Transverse colon (tissue), 4 donors: ENCODE measurements around the gene TRAF3. TPM values are rescaled to one million over a fixed set of nuclear protein-coding genes. Genes with fewer than 3 reads are reported as not detected.

Source experiments
- DNase-seq: peaks from one replicate; pipeline ENCODE4 v3.0.0-alpha.2; 2019
- H3K27ac ChIP-seq, 4 donors: fragments of 200-600 bp; sonication (generic); 2 replicates each; pipeline ENCODE4 v1.5.1; 2016 to 2018; ENCODE audit warnings: inconsistent platforms in 4 of 4
- H3K27me3 ChIP-seq: fragments of 200-600 bp; sonication (generic); 2 replicates; pipeline ENCODE4 v1.5.1; 2017; ENCODE audit warnings: inconsistent platforms
- H3K36me3 ChIP-seq, 4 donors: fragments of 200-600 bp; sonication (generic); 2 replicates each; pipeline ENCODE4 v1.5.1; 2017 to 2019; ENCODE audit warnings: inconsistent platforms in 4 of 4
- H3K4me1 ChIP-seq, 4 donors: fragments of 200-600 bp; sonication (generic); 2 replicates each; pipeline ENCODE4 v1.5.1; 2017 to 2020; ENCODE audit warnings: inconsistent platforms in 4 of 4
- H3K4me3 ChIP-seq, 4 donors: fragments of 200-600 bp; sonication (generic); 1 replicate in 1 of 4; 2 replicates in 3 of 4; pipeline versions ENCODE4 v1.5.1 to v1.6.1; 2017 to 2019; ENCODE audit warnings: inconsistent platforms in 4 of 4
- H3K9me3 ChIP-seq, 2 donors: fragments of 200-600 bp; sonication (generic); 2 replicates each; pipeline ENCODE4 v1.5.1; 2017 to 2019; ENCODE audit warnings: inconsistent platforms in 2 of 2
- EP300 ChIP-seq: sonication (generic); formaldehyde crosslinking; IDR thresholded peaks from one replicate; pipeline ENCODE4 v1.6.1; 2017; ENCODE audit warnings: antibody characterized with exemption, low read depth
- POLR2A ChIP-seq: fragments of 450-650 bp; IDR thresholded peaks from one replicate; pipeline ENCODE4 v1.6.1; 2016; ENCODE audit warnings: antibody characterized with exemption, mild to moderate bottlenecking, moderate library complexity
- POLR2AphosphoS5 ChIP-seq, 3 donors: sonication (generic); formaldehyde crosslinking; IDR thresholded peaks; one replicate each; pipeline ENCODE4 v1.6.1; 2016; ENCODE audit warnings: antibody characterized with exemption in 3 of 3
- WGBS, 2 donors: methylation state at CpG; one replicate each; pipeline ENCODE4 v1.1.5; 2018; ENCODE audit warnings: low coverage in 1 of 2; 5-methylcytosine and 5-hydroxymethylcytosine counted together
- in situ Hi-C, 4 donors: fragments of 200-750 bp; cut with MboI; loops; one replicate each; pipeline versions ENCODE4 v1.15.0 to v1.15.1; 2017; ENCODE audit warnings: low sequenced_read_pairs in 3 of 4, low pct_ligation_motif_present in 1 of 4, low pct_unique_long_range_greater_than_20kb in 1 of 4
- intact Hi-C: fragments of 100-400 bp; cut with DNase I; formaldehyde crosslinking; loops from one replicate; pipeline ENCODE4 v1.15.1; 2023; ENCODE audit warnings: low total_unique reads
- total RNA-seq, 4 donors: library from RNA; depleted of rRNA; stranded (reverse); fragments of >200 nt; gene quantifications; one replicate each; pipeline ENCODE4 v1.1.0, GENCODE V29; 2016
- TF ChIP-seq, protein P1 (sequence below), 5 experiments: fragments of 200-600 bp in 3 of 5; fragments of 450-650 bp in 2 of 5; sonication (generic) in 3 of 5; IDR thresholded peaks; 1 replicate in 2 of 5; 2 replicates in 3 of 5; pipeline ENCODE4 v1.5.1; 2016 to 2017; ENCODE audit warnings: antibody characterized with exemption in 5 of 5, inconsistent platforms in 3 of 5, mild to moderate bottlenecking in 2 of 5, moderate library complexity in 1 of 5

The TRAF3 gene
- total RNA-seq, 4 donors from 2014 or later = 18.7 to 28.9 (median 25.0) TPM

DNA sequence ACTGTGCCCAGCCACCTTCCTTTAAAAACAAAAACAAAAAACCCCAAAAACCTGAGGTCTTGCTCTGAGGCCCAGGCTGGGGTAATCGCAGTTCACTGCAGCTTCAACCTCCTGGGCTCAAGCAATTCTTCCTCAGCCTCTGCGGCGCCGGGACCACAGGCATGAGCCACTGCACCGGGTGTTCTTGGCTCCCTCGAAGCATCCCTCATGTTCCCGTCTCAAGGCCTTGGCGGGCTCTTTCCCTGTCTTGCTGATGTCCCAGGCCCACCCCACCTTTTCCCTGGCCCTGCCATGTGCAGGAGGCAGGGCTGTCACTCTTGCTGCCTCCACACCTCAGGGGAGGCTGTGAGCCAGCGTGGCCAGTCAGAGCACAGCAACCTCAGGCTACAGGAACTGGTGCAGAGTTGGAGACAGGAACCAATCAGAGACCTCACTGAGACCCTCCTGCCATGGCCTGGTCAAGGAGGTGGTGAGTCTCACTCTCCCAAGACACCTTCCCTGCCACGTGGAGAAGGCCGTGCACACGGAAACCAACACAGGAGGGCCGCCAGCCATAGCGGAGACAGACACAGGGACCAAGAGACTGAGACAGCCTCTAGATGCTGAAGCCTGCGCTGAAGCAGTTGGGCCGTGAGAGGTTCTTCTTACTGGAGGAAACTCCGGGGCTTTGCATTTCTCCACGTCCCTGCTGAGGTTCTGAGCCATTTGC, 139.3 kb downstream of the TRAF3 start:
- no peaks in the 10 kb centered on the region for H3K4me1 ChIP-seq
- H3K4me3 ChIP-seq = no peak overlapping the region
- H3K36me3 ChIP-seq = no peaks in the 10 kb centered on the region
- WGBS, 2 donors = 67% methylated on average over 18 of the region's 18 CpGs; no CpG with 5 or more reads in 1 of the 2 donors
- in situ Hi-C loops (loop anchor here in 3 of 4 donors (25.0 kb wide), 2 partner anchors 154 to 229 kb away; no protein-coding TSS in a partner anchor), intact Hi-C loops (loop anchor here (5.0 to 10.0 kb wide), 2 partner anchors 142 to 224 kb away; partner anchors contain the start of gene TRAF3)
- no peak for DNase-seq
- H3K9me3 ChIP-seq = no peaks in the 10 kb centered on the region
- H3K27me3 ChIP-seq = no peaks in the 10 kb centered on the region
- TF ChIP-seq, protein P1, sequence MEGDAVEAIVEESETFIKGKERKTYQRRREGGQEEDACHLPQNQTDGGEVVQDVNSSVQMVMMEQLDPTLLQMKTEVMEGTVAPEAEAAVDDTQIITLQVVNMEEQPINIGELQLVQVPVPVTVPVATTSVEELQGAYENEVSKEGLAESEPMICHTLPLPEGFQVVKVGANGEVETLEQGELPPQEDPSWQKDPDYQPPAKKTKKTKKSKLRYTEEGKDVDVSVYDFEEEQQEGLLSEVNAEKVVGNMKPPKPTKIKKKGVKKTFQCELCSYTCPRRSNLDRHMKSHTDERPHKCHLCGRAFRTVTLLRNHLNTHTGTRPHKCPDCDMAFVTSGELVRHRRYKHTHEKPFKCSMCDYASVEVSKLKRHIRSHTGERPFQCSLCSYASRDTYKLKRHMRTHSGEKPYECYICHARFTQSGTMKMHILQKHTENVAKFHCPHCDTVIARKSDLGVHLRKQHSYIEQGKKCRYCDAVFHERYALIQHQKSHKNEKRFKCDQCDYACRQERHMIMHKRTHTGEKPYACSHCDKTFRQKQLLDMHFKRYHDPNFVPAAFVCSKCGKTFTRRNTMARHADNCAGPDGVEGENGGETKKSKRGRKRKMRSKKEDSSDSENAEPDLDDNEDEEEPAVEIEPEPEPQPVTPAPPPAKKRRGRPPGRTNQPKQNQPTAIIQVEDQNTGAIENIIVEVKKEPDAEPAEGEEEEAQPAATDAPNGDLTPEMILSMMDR (IDR thresholded peaks at IDR 0.05) = no peak
- no peak for TF ChIP-seq POLR2A
- no peak for TF ChIP-seq POLR2AphosphoS5 (IDR thresholded peaks at IDR 0.05)
- no peak for TF ChIP-seq EP300
- H3K27ac ChIP-seq = no peak overlapping the region

DNA sequence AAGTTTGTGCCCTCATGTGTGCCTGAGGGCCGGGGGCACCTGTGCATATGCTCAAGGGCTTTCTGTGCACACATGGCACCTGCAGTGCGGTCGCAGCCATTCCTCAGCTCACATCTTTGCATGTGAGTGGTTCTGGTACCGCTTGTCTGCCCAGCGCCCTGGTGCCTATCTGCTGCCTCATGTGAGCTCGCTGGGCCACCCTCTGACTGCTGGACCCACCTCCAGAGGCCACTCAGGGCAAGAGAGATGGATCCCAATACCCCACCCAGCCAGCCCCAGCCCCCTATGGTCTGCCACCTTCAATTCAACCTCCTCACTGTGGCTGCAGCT, 139.8 kb downstream of the TRAF3 start:
- WGBS, 2 donors = 72% methylated on average over 6 of the region's 6 CpGs; no CpG with 5 or more reads in 1 of the 2 donors
- in situ Hi-C loops = loop anchor here in 3 of 4 donors (25.0 kb wide), 2 partner anchors 155 to 230 kb away; no protein-coding TSS in a partner anchor
- no peak overlapping the region for H3K4me3 ChIP-seq
- H3K27ac ChIP-seq = no peak overlapping the region
- H3K9me3 ChIP-seq = no peaks in the 10 kb centered on the region
- TF ChIP-seq, protein P1 (IDR thresholded peaks at IDR 0.05) = no peak
- TF ChIP-seq EP300 (no peak), POLR2AphosphoS5 (IDR thresholded peaks at IDR 0.05) (no peak), POLR2A (no peak)
- peak; percentile 42 for DNase-seq
- H3K27me3 ChIP-seq = no peaks in the 10 kb centered on the region
- H3K36me3 ChIP-seq = no peaks in the 10 kb centered on the region
- intact Hi-C loops = loop anchor here (5.0 to 10.0 kb wide), 2 partner anchors 142 to 225 kb away; partner anchors contain the start of gene TRAF3
- no peaks in the 10 kb centered on the region for H3K4me1 ChIP-seq

DNA sequence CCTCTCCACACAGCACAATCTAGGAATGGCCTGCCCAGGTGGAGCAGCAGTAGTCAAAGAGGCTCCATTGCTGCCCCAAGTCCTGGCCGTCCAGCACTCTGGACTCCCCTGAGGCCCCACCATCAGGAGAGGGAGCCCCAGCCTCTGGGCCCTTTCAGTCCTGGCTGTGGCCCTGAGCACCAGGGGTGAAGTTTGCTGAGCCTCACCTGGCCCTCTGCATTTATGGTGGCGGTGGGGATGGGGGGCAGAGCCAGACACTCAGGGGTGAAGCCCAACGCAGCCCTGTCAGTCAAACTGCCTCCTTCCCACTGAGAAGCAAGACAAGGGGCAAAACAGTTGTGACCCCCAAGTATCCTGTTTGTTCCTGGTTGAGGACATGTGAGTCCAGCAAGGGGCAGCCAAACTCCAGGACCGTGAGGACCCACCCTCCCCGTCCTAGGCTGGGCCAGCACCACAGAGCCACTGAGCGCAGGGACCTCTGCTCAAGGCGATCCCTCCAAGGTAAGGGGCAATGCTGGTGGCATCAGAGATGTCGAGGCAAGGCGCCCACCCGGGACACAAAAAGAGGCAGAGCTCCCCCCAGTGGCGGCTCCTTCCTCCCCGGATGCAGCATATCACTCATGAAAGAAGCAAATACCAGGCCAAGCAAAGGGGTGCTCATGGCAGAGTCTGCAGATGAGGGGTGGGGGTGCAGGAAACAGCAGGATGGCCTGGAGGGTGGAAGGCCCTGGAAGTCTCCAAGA, 140.4 kb downstream of the TRAF3 start:
- intact Hi-C loops = loop anchor here (5.0 to 10.0 kb wide), 2 partner anchors 143 to 225 kb away; partner anchors contain the start of gene TRAF3
- no peak for TF ChIP-seq POLR2A
- TF ChIP-seq, protein P1 (IDR thresholded peaks at IDR 0.05) = peak; percentile 41 to 58 (median 55)
- Histone ChIP-seq H3K4me1 (peaks cover 0 to 4% (median 0%) of the 10 kb centered on the region in 4 donors), H3K9me3 (no peaks in the 10 kb centered on the region), H3K27me3 (peaks cover 3% of the 10 kb centered on the region), H3K36me3 (no peaks in the 10 kb centered on the region), H3K27ac (no peak overlapping the region), H3K4me3 (no peak overlapping the region)
- DNase-seq = peak; percentile 70
- WGBS, 2 donors = 45% methylated on average over 11 of the region's 12 CpGs; no CpG with 5 or more reads in 1 of the 2 donors
- in situ Hi-C loops = loop anchor here in 3 of 4 donors (25.0 kb wide), 2 partner anchors 155 to 230 kb away; no protein-coding TSS in a partner anchor

DNA sequence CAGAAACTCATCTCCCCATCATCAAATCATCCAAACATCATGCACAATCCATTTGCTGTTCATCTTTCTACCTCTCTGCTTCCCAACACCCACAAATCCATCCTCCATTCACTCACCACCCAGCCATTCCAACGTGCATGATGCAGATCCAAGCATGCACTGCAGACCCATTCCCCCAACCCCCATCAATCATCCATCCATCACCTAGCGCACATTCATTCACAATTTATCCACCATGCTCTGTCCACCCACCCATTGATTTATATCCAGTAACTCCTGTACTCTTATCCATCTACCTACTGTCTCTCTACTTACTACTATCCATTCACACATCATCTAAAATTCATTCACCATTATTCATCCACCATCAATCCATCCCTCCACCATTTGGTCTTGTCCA, 141.2 kb downstream of the TRAF3 start:
- in situ Hi-C loops = loop anchor here in 3 of 4 donors (25.0 kb wide), 2 partner anchors 156 to 231 kb away; no protein-coding TSS in a partner anchor

More for the DNA sequence above, 141.2 kb downstream of the TRAF3 start:
- H3K4me3 ChIP-seq = no peak overlapping the region
- H3K36me3 ChIP-seq = no peaks in the 10 kb centered on the region
- no peaks in the 10 kb centered on the region for H3K9me3 ChIP-seq
- intact Hi-C loops = loop anchor here (5.0 to 10.0 kb wide), 2 partner anchors 144 to 226 kb away; partner anchors contain the start of gene TRAF3
- no peak for DNase-seq
- peaks cover 11% of the 10 kb centered on the region for H3K27me3 ChIP-seq
- H3K27ac ChIP-seq = no peak overlapping the region
- H3K4me1 ChIP-seq = peaks cover 0 to 12% (median 6%) of the 10 kb centered on the region in 4 donors
- 50 to 60% methylated on average over 2 of the region's 2 CpGs for WGBS, 2 donors
- TF ChIP-seq POLR2A (no peak), EP300 (no peak), POLR2AphosphoS5 (IDR thresholded peaks at IDR 0.05) (no peak)
- TF ChIP-seq, protein P1 (IDR thresholded peaks at IDR 0.05) = no peak
